Mesenchymal stem cell (in vitro differentiated cells and primary cell): ENCODE data around the gene SOX10.

Experiments
- DNase-seq: peaks from one replicate; pipeline ENCODE4 v3.0.0-alpha.2; 2013
- H2AFZ ChIP-seq: one replicate; pipeline ENCODE4 v1.6.1; 2013; ENCODE audit warnings: low read depth, mild to moderate bottlenecking, control low read depth, inconsistent platforms, low read length, moderate library complexity
- H2AK5ac ChIP-seq: 2 replicates; pipeline ENCODE4 v1.6.1; 2013; ENCODE audit warnings: low read length, moderate library complexity, mild to moderate bottlenecking, inconsistent platforms; ENCODE audit not compliant: severe bottlenecking
- H2BK120ac ChIP-seq: one replicate; pipeline ENCODE4 v1.6.1; 2013; ENCODE audit warnings: low read depth, mild to moderate bottlenecking, inconsistent platforms, low read length, moderate library complexity
- H2BK12ac ChIP-seq, 2 experiments: one replicate each; pipeline ENCODE4 v1.6.1; 2013; ENCODE audit warnings: inconsistent platforms in 2 of 2, low read length in 2 of 2, mild to moderate bottlenecking in 2 of 2, moderate library complexity in 2 of 2, control low read depth in 1 of 2
- H2BK15ac ChIP-seq: one replicate; pipeline ENCODE4 v1.6.1; 2013; ENCODE audit warnings: mild to moderate bottlenecking, low read depth, inconsistent platforms; ENCODE audit not compliant: poor library complexity, severe bottlenecking
- H2BK5ac ChIP-seq: 2 replicates; pipeline ENCODE4 v1.6.1; 2013; ENCODE audit warnings: low read depth, mild to moderate bottlenecking, low read length, control low read depth, inconsistent platforms; ENCODE audit not compliant: poor library complexity, severe bottlenecking
- H3K14ac ChIP-seq, 2 experiments: one replicate each; pipeline ENCODE4 v1.6.1; 2013; ENCODE audit warnings: inconsistent platforms in 2 of 2, low read length in 2 of 2, control low read depth in 1 of 2, mild to moderate bottlenecking in 1 of 2, moderate library complexity in 1 of 2
- H3K18ac ChIP-seq, 2 experiments: one replicate each; pipeline ENCODE4 v1.6.1; 2013; ENCODE audit warnings: inconsistent platforms in 2 of 2, low read length in 2 of 2, control low read depth in 1 of 2, low read depth in 1 of 2, mild to moderate bottlenecking in 1 of 2
- H3K23ac ChIP-seq, 2 experiments: one replicate each; pipeline ENCODE4 v1.6.1; 2013; ENCODE audit warnings: inconsistent platforms in 2 of 2, low read length in 2 of 2, mild to moderate bottlenecking in 2 of 2, moderate library complexity in 2 of 2, control low read depth in 1 of 2
- H3K27ac ChIP-seq: 2 replicates; pipeline ENCODE4 v1.5.1; 2013; ENCODE audit warnings: mild to moderate bottlenecking, moderate library complexity, low read length, control low read depth, inconsistent platforms; ENCODE audit not compliant: poor library complexity, severe bottlenecking
- H3K27me3 ChIP-seq, 2 experiments: 2 replicates each; pipeline versions ENCODE4 v1.6.1 to v1.7.0; 2013; ENCODE audit warnings: low read length in 2 of 2, mild to moderate bottlenecking in 2 of 2, moderate library complexity in 2 of 2, control low read depth in 1 of 2, inconsistent platforms in 1 of 2; ENCODE audit not compliant: control insufficient read depth in 1 of 2, insufficient read depth in 1 of 2
- H3K36me3 ChIP-seq, 2 experiments: 2 replicates each; pipeline versions ENCODE4 v1.6.1 to v1.7.0; 2013; ENCODE audit warnings: low read length in 2 of 2, control low read depth in 1 of 2, inconsistent platforms in 1 of 2, low read depth in 1 of 2, mild to moderate bottlenecking in 1 of 2; ENCODE audit not compliant: insufficient read depth in 2 of 2, control insufficient read depth in 1 of 2
- H3K4ac ChIP-seq, 2 experiments: one replicate each; pipeline ENCODE4 v1.6.1; 2013; ENCODE audit warnings: inconsistent platforms in 2 of 2, low read length in 2 of 2, mild to moderate bottlenecking in 2 of 2, moderate library complexity in 2 of 2, control low read depth in 1 of 2, low read depth in 1 of 2
- H3K4me1 ChIP-seq: 2 replicates; pipeline ENCODE4 v1.6.1; 2013; ENCODE audit warnings: low read depth, low read length, control low read depth; ENCODE audit not compliant: control insufficient read depth, insufficient read depth
- H3K4me2 ChIP-seq: 2 replicates; pipeline ENCODE4 v1.6.1; 2013; ENCODE audit warnings: low read length, mild to moderate bottlenecking, inconsistent platforms; ENCODE audit not compliant: poor library complexity, severe bottlenecking
- H3K4me3 ChIP-seq, 2 experiments: 2 replicates each; pipeline versions ENCODE4 v1.5.1 to v1.7.0; 2013; ENCODE audit warnings: low read length in 2 of 2, mild to moderate bottlenecking in 2 of 2, control low read depth in 1 of 2, low read depth in 1 of 2; ENCODE audit not compliant: insufficient read depth in 1 of 2
- H3K79me1 ChIP-seq: replicated peaks from 2 replicates; pipeline ENCODE4 v1.6.1; 2013; ENCODE audit warnings: mild to moderate bottlenecking, control low read depth, low read length, inconsistent platforms; ENCODE audit not compliant: poor library complexity, severe bottlenecking
- H3K9ac ChIP-seq: 2 replicates; pipeline ENCODE4 v1.7.0; 2013; ENCODE audit warnings: mild to moderate bottlenecking, low read length, moderate library complexity
- H3K9me3 ChIP-seq: 2 replicates; pipeline ENCODE4 v1.7.0; 2013; ENCODE audit warnings: mild to moderate bottlenecking, low read length; ENCODE audit not compliant: control insufficient read depth
- H4K8ac ChIP-seq: one replicate; pipeline ENCODE4 v1.6.1; 2013; ENCODE audit warnings: inconsistent platforms, mild to moderate bottlenecking, low read length, moderate library complexity
- H4K91ac ChIP-seq: one replicate; pipeline ENCODE4 v1.6.1; 2013; ENCODE audit warnings: mild to moderate bottlenecking, low read length, inconsistent platforms
- WGBS: methylation state at CpG from one replicate; pipeline ENCODE4 v1.1.7; 2013; ENCODE audit warnings: mixed read lengths; 5-methylcytosine and 5-hydroxymethylcytosine counted together

The SOX10 gene

DNA sequence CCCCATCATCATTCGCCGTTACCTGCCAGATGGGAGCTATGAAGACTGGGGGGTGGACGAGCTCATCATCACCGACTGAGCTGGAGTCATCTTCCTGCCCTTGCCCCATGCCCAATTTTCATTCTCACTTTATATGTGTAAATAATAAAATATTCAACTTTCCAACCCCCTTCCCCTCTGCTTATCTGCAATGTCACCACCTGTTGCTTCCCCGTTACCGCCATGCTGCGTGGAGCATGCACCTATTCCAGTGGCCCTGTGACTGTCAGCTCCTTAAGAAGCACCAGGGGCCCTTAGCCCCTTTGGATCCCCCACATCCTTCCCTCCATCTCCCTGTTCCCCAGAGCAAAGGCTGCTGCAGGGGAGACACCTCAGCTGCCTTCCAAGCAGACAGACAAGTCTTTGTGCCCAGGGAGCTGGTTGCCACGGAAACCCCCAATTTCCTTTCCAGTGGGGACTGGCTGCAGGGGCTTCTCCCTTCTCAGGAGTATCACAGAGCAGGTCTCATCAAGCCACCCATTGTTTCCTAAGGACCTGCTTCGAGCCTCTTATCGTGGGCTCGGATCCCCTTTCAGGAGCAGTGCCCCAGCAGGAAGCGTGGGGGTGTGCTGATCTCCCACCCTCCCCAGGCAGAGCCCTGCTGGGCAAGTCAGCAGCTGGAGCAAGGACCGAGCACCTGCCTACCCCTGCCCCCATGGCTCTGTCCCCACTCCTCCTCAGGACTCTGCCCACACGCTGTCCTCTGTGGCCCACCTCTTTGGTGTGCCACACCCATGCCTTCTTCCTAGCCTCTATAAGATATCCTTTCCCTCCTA, 16.5 kb downstream of the SOX10 start:
- H3K18ac ChIP-seq, result no peak overlapping the region

DNA sequence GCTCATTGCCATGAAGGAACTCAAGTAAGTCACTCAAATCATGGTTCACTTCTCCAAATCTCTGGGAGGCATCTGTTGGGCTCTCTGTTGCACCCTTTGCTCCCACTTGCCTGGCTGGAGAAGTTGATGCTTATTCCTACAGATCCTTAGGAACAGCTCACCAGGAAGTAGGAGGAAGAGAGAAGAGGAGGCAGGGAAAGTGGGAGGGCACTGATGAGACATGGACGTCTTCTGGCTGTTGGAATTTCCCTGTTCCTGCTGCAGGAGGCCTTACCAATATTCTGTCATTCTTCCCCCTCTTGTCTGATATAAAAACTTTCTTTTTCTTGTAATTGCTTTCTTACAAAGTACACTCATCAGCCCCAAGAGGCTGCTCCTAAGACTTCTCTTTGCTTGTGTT, 17.2 kb downstream of the SOX10 start:
- H2AFZ ChIP-seq, result no peak overlapping the region
- no peak overlapping the region for H4K91ac ChIP-seq
- H3K36me3 ChIP-seq, result peaks cover 45 to 62% of the 10 kb centered on the region in 2 experiments
- H3K27me3 ChIP-seq, result no peaks in the 10 kb centered on the region
- no peak overlapping the region for H3K4ac ChIP-seq
- H3K23ac ChIP-seq, result no peak overlapping the region
- H3K14ac ChIP-seq, result no peak overlapping the region
- no peak overlapping the region for H2BK12ac ChIP-seq
- H3K4me2 ChIP-seq, result no peak overlapping the region
- H2AK5ac ChIP-seq, result no peak overlapping the region
- H4K8ac ChIP-seq, result no peak overlapping the region
- no peak overlapping the region for H2BK15ac ChIP-seq
- no peak for DNase-seq
- peaks cover 15% of the 10 kb centered on the region for H3K79me1 ChIP-seq
- H2BK5ac ChIP-seq, result no peak overlapping the region
- no peak overlapping the region for H2BK120ac ChIP-seq
- H3K9ac ChIP-seq, result peak overlapping the region; percentile 23
- H3K4me1 ChIP-seq, result peaks cover 18% of the 10 kb centered on the region
- H3K27ac ChIP-seq, result no peak overlapping the region
- H3K18ac ChIP-seq, result no peak overlapping the region
- H3K9me3 ChIP-seq, result no peaks in the 10 kb centered on the region
- WGBS, result 56% methylated on average over 1 of the region's 1 CpG
- H3K4me3 ChIP-seq, result no peak overlapping the region

More for the DNA sequence above, 16.5 kb downstream of the SOX10 start:
- no peak overlapping the region for H2AFZ ChIP-seq
- no peak overlapping the region for H2BK15ac ChIP-seq
- H4K8ac ChIP-seq, result no peak overlapping the region
- H3K36me3 ChIP-seq, result peaks cover 48 to 60% of the 10 kb centered on the region in 2 experiments
- H3K4ac ChIP-seq, result no peak overlapping the region
- H2BK12ac ChIP-seq, result no peak overlapping the region
- 82% methylated on average over 13 of the region's 14 CpGs for whole genome bisulfite sequencing
- no peak overlapping the region for H4K91ac ChIP-seq
- H3K23ac ChIP-seq, result no peak overlapping the region
- no peak overlapping the region for H2AK5ac ChIP-seq
- H3K27ac ChIP-seq, result no peak overlapping the region
- H3K4me3 ChIP-seq, result no peak overlapping the region
- H3K79me1 ChIP-seq, result peaks cover 15% of the 10 kb centered on the region
- no peak overlapping the region for H3K9ac ChIP-seq
- DNase-seq, result no peak
- no peak overlapping the region for H3K4me2 ChIP-seq
- H3K14ac ChIP-seq, result no peak overlapping the region
- no peak overlapping the region for H2BK120ac ChIP-seq
- no peak overlapping the region for H2BK5ac ChIP-seq
- peaks cover 18% of the 10 kb centered on the region for H3K4me1 ChIP-seq
- no peaks in the 10 kb centered on the region for H3K9me3 ChIP-seq
- no peaks in the 10 kb centered on the region for H3K27me3 ChIP-seq

DNA sequence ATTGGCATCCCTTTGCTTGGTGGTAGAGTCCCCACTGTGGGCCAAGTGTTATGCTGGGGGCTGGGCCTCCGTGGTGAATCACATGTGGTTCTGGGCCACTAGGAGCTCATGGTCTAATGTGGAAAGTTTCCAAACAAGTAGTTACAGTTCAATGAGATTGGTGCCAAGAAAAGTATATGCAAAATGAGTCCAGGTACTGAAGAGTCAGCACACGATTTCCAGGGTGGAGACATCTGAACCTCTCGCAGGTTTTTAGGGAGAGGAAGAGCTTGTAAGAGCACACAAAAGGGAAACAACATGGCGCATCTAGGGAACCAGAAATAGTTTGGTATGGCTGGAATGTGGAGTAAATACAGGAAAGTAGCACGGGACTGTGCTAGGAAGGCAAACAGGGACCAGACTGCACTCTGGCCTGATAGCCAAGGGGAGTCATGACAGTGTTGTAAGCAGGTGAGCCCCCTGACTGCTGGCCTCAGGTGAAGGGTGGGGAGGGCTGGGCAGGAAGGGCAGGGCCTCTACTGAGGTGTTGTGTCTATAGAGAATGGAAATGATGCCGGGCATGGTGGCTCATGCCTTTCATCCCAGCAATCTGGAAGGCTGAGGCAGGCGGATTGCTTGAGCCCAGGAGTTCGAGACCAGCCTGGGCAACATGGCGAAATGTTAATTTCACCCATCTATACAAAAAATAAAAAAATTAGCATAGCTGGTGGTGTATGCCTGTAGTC, 18.3 kb downstream of the SOX10 start:
- Histone ChIP-seq H2BK120ac (no peak overlapping the region), H3K4me2 (no peak overlapping the region), H3K9me3 (no peaks in the 10 kb centered on the region), H3K4me1 (peaks cover 13% of the 10 kb centered on the region), H2BK15ac (no peak overlapping the region), H2AK5ac (peak overlapping the region; percentile 87), H3K27me3 (no peaks in the 10 kb centered on the region), H3K14ac (no peak overlapping the region), H4K91ac (no peak overlapping the region), H3K4me3 (no peak overlapping the region), H2AFZ (no peak overlapping the region), H3K4ac (no peak overlapping the region), H2BK5ac (peak overlapping the region; percentile 51), H3K27ac (peak overlapping the region; percentile 67), H3K23ac (no peak overlapping the region), H2BK12ac (peak overlapping the region in 1 of 2 experiments; percentile 47), H4K8ac (no peak overlapping the region), H3K79me1 (peaks cover 19% of the 10 kb centered on the region), H3K36me3 (peaks cover 53 to 72% of the 10 kb centered on the region in 2 experiments), H3K9ac (peak overlapping the region; percentile 27), H3K18ac (peak overlapping the region in 1 of 2 experiments; percentile 18)
- 78% methylated on average over 6 of the region's 9 CpGs for WGBS
- DNase-seq, result no peak

DNA sequence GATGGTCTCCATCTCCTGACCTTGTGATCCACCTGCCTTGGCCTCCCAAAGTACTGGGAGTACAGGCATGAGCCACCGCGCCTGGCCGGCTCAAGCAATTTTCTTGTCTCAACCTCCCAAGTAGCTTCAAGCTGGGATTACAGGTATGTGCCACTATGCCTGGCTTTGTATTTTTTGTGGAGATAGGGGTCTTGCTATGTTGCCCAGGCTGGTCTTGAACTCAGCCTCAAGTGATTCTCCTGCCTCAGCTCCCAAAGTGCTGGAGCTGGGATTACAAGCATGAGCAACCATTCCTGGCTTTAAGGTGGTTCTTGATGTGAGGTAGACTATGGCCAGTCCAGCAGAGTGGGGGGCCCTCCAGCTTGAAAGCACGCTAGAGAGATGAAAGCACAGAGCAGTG, 23.3 kb downstream of the SOX10 start:
- Histone ChIP-seq H4K91ac (no peak overlapping the region), H3K23ac (no peak overlapping the region), H2BK5ac (no peak overlapping the region), H4K8ac (no peak overlapping the region), H3K4me2 (no peak overlapping the region), H2BK120ac (no peak overlapping the region), H3K36me3 (peaks cover 61 to 78% of the 10 kb centered on the region in 2 experiments), H2BK12ac (no peak overlapping the region), H3K27ac (no peak overlapping the region), H2AK5ac (no peak overlapping the region), H3K9ac (no peak overlapping the region), H3K18ac (no peak overlapping the region), H3K4me3 (no peak overlapping the region), H3K4ac (no peak overlapping the region), H3K9me3 (no peaks in the 10 kb centered on the region), H2AFZ (no peak overlapping the region), H3K27me3 (no peaks in the 10 kb centered on the region), H2BK15ac (no peak overlapping the region), H3K79me1 (peaks cover 26% of the 10 kb centered on the region), H3K4me1 (peaks cover 3% of the 10 kb centered on the region), H3K14ac (no peak overlapping the region)
- 100% methylated on average over 2 of the region's 4 CpGs for whole genome bisulfite sequencing
- no peak for DNase-seq
